Measurements from ENCODE around the gene ARNT2.

DNA sequence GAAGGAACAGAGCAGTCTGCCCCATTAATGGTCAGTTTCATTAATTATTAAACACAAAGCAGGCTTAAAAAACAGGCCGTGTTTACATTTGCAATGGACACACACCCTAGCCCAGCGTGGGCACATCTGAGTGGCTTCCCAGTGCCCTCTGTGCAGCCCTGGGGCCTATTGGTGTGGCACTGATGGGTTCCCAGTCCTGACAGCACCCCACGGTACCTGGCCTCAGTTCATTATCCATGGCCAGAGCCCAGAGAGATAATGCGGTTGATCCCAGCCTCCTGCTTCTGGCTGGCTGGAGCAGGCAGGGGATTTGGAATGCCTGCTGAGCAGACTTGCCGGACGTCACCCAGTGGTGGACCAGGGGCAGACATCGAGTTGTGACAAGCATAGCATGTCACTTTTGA, 180.4 kb downstream of the ARNT2 start:
- TF ChIP-seq, protein P1, sequence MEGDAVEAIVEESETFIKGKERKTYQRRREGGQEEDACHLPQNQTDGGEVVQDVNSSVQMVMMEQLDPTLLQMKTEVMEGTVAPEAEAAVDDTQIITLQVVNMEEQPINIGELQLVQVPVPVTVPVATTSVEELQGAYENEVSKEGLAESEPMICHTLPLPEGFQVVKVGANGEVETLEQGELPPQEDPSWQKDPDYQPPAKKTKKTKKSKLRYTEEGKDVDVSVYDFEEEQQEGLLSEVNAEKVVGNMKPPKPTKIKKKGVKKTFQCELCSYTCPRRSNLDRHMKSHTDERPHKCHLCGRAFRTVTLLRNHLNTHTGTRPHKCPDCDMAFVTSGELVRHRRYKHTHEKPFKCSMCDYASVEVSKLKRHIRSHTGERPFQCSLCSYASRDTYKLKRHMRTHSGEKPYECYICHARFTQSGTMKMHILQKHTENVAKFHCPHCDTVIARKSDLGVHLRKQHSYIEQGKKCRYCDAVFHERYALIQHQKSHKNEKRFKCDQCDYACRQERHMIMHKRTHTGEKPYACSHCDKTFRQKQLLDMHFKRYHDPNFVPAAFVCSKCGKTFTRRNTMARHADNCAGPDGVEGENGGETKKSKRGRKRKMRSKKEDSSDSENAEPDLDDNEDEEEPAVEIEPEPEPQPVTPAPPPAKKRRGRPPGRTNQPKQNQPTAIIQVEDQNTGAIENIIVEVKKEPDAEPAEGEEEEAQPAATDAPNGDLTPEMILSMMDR (IDR thresholded peaks at IDR 0.05): peak; percentile 23; the same call in 1 of the 2 replicates
- no peak for TF ChIP-seq ZFX (IDR thresholded peaks at IDR 0.05; ENCODE audit: borderline replicate concordance)

All from 22Rv1 (cell line).